ENCODE measurements around the gene NBEA. TPM values are rescaled to one million over a fixed set of nuclear protein-coding genes. Genes with fewer than 3 reads are reported as not detected.
A peak's percentile ranks its signal among the peaks of the same experiment; 100 is the strongest.

The NBEA gene
- total RNA-seq, 1 experiment from 2014 or later, result 1.7 TPM

GRCh38 chr13:35502456-35502855 lies 560.4 kb downstream of the NBEA start:
- DNase-seq (ENCODE audit: low spot score), result no peak

GRCh38 chr13:35512271-35512920 lies 570.3 kb downstream of the NBEA start:
- peak; percentile 68 for DNase-seq (ENCODE audit: low spot score)

- DNase-seq (ENCODE audit: low spot score), result no peak
Observed at GRCh38 chr13:35514061-35514477, 572.0 kb downstream of the NBEA start.

GRCh38 chr13:35514801-35515502 lies 572.9 kb downstream of the NBEA start:
- no peak for DNase-seq (ENCODE audit: low spot score)

- peak; percentile 3 for DNase-seq (ENCODE audit: low spot score)
Observed at GRCh38 chr13:35518337-35518946, 576.4 kb downstream of the NBEA start.

GRCh38 chr13:35524171-35524570 lies 582.1 kb downstream of the NBEA start:
- no peak for DNase-seq (ENCODE audit: low spot score)

- DNase-seq (ENCODE audit: low spot score), result no peak
Observed at GRCh38 chr13:35526577-35526976, 584.5 kb downstream of the NBEA start.

GRCh38 chr13:35527451-35527850 lies 585.4 kb downstream of the NBEA start:
- DNase-seq (ENCODE audit: low spot score), result no peak

GRCh38 chr13:35530147-35530546 lies 588.1 kb downstream of the NBEA start:
- no peak for DNase-seq (ENCODE audit: low spot score)

- DNase-seq (ENCODE audit: low spot score), result no peak
Observed at GRCh38 chr13:35530581-35530980, 588.5 kb downstream of the NBEA start.

- no peak for DNase-seq (ENCODE audit: low spot score)
Observed at GRCh38 chr13:35531526-35531925, 589.5 kb downstream of the NBEA start.

GRCh38 chr13:35534343-35534742 lies 592.3 kb downstream of the NBEA start:
- DNase-seq (ENCODE audit: low spot score), result no peak

- no peak for DNase-seq (ENCODE audit: low spot score)
Observed at GRCh38 chr13:35548790-35549189, 606.7 kb downstream of the NBEA start.

- peak; percentile 46 for DNase-seq (ENCODE audit: low spot score)
Observed at GRCh38 chr13:35549481-35549880, 607.4 kb downstream of the NBEA start.

- no peak for DNase-seq (ENCODE audit: low spot score)
Observed at GRCh38 chr13:35552172-35552844, 610.2 kb downstream of the NBEA start.

GRCh38 chr13:35554972-35555623 lies 613.0 kb downstream of the NBEA start:
- DNase-seq (ENCODE audit: low spot score), result no peak

- no peak for DNase-seq (ENCODE audit: low spot score)
Observed at GRCh38 chr13:35557475-35557874, 615.4 kb downstream of the NBEA start.

GRCh38 chr13:35561540-35561939 lies 619.5 kb downstream of the NBEA start:
- DNase-seq (ENCODE audit: low spot score), result no peak

- no peak for DNase-seq (ENCODE audit: low spot score)
Observed at GRCh38 chr13:35565273-35565672, 623.2 kb downstream of the NBEA start.

GRCh38 chr13:35566340-35566739 lies 624.3 kb downstream of the NBEA start:
- no peak for DNase-seq (ENCODE audit: low spot score)

- DNase-seq (ENCODE audit: low spot score), result no peak
Observed at GRCh38 chr13:35567406-35567980, 625.4 kb downstream of the NBEA start.

GRCh38 chr13:35573639-35574038 lies 631.6 kb downstream of the NBEA start:
- no peak for DNase-seq (ENCODE audit: low spot score)

Data from H4 (cell line).